MM.1S (cell line): ENCODE data around the gene RPS21.

ENCODE experiments used
- EZH2 ChIP-seq: fragments of 300-600 bp; sonication (generic); optimal IDR thresholded peaks from 2 replicates; pipeline ENCODE3; 2017; ENCODE audit warnings: low read depth, mild to moderate bottlenecking, antibody characterized with exemption, low read length, mixed read lengths
- TF ChIP-seq, protein P1 (sequence below): fragments of 300-600 bp; sonication (generic); IDR thresholded peaks from 2 replicates; pipeline ENCODE4 v1.5.1; 2016; ENCODE audit warnings: antibody characterized with exemption, low read length, mixed read lengths

DNA sequence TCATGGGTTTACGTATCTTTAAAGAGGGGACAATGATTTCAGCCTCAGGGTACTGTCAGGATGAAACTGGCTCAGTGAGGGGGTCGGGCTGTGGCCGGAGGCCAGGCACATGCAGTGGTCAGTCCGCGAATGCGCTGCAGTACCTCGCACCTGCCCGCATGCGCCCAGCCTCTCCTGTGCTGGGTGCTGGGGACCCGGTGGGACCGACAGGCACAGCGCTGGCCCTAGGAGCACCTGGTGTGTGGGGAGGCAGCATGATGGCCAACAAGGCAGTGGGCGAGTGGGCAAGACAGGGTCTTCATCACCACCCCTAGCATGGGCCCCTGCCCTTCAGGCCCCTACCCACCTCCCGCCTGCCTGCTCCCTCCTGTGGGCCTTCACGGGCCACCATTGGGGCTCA, 21.2 kb downstream of the RPS21 start:
- TF ChIP-seq, protein P1, sequence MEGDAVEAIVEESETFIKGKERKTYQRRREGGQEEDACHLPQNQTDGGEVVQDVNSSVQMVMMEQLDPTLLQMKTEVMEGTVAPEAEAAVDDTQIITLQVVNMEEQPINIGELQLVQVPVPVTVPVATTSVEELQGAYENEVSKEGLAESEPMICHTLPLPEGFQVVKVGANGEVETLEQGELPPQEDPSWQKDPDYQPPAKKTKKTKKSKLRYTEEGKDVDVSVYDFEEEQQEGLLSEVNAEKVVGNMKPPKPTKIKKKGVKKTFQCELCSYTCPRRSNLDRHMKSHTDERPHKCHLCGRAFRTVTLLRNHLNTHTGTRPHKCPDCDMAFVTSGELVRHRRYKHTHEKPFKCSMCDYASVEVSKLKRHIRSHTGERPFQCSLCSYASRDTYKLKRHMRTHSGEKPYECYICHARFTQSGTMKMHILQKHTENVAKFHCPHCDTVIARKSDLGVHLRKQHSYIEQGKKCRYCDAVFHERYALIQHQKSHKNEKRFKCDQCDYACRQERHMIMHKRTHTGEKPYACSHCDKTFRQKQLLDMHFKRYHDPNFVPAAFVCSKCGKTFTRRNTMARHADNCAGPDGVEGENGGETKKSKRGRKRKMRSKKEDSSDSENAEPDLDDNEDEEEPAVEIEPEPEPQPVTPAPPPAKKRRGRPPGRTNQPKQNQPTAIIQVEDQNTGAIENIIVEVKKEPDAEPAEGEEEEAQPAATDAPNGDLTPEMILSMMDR, result no peak
- TF ChIP-seq EZH2, result no peak
